IMR-90 (cell line): Measurements from ENCODE around the gene CLEC11A. TPM values are rescaled to one million over a fixed set of nuclear protein-coding genes. Genes with fewer than 3 reads are reported as not detected.

Experiments
- ATAC-seq: fragments of 200-7000 bp; cut with Tn5 transposase; 2 replicates; pipeline ENCODE4 v1.9.1; 2020; ENCODE audit warnings: low read depth, mild to moderate bottlenecking, moderate library complexity
- BruUV-seq: library from RNA; stranded (reverse); fragments of 400-500 nt; replicated peaks from 2 replicates; lab custom pipeline; 2021; lab: Mats Ljungman, UMichigan
- CTCF ChIA-PET: fragments of 300-600 bp; formaldehyde crosslinking; extraction: SDS; loops from one replicate; lab custom pipeline; 2021; ENCODE audit warnings: antibody characterized with exemption; lab: Yijun Ruan, JAX
- POLR2A ChIA-PET: fragments of 300-600 bp; sonication (Branson Sonifier 250); formaldehyde crosslinking; loops from one replicate; lab custom pipeline; 2022; ENCODE audit warnings: antibody characterized with exemption; ENCODE audit not compliant: unreplicated experiment; lab: Charles Lee
- DNase-seq: peaks from one replicate; pipeline ENCODE4 v3.0.0; 2013
- H2AFZ ChIP-seq: replicated peaks from 2 replicates; pipeline ENCODE3; 2013; ENCODE audit warnings: low read length, mild to moderate bottlenecking; ENCODE audit not compliant: poor library complexity
- H2AK5ac ChIP-seq: 2 replicates; pipeline ENCODE4 v1.6.1; 2013; ENCODE audit warnings: low read depth, low read length, inconsistent platforms
- H2AK9ac ChIP-seq: replicated peaks from 2 replicates; pipeline ENCODE3; 2013; ENCODE audit warnings: mild to moderate bottlenecking, low read depth, low read length, moderate library complexity; ENCODE audit not compliant: poor library complexity
- H2BK120ac ChIP-seq: 2 replicates; pipeline ENCODE4 v1.6.1; 2013; ENCODE audit warnings: low read depth, low read length, inconsistent platforms
- H2BK15ac ChIP-seq: 3 replicates; pipeline ENCODE4 v1.6.1; 2013; ENCODE audit warnings: low read depth, low read length, inconsistent platforms
- H2BK20ac ChIP-seq: 2 replicates; pipeline ENCODE4 v1.6.1; 2013; ENCODE audit warnings: low read depth, mild to moderate bottlenecking, inconsistent platforms, low read length, moderate library complexity
- H2BK5ac ChIP-seq: 2 replicates; pipeline ENCODE4 v1.6.1; 2013; ENCODE audit warnings: mild to moderate bottlenecking, low read depth, low read length, inconsistent platforms; ENCODE audit not compliant: poor library complexity, severe bottlenecking
- H3K14ac ChIP-seq: replicated peaks from 2 replicates; pipeline ENCODE4 v1.6.1; 2013; ENCODE audit warnings: low read depth, low read length, inconsistent platforms
- H3K18ac ChIP-seq: 2 replicates; pipeline ENCODE4 v1.6.1; 2013; ENCODE audit warnings: low read depth, low read length, control low read depth
- H3K23ac ChIP-seq: 2 replicates; pipeline ENCODE4 v1.6.1; 2013; ENCODE audit warnings: low read depth, low read length, inconsistent platforms
- H3K27ac ChIP-seq: 2 replicates; pipeline ENCODE4 v1.5.1; 2013; ENCODE audit warnings: mild to moderate bottlenecking, control low read depth, low read length; ENCODE audit not compliant: insufficient read depth
- H3K27me3 ChIP-seq: 2 replicates; pipeline ENCODE4 v1.6.1; 2013; ENCODE audit warnings: low read length; ENCODE audit not compliant: control insufficient read depth, insufficient read depth
- H3K36me3 ChIP-seq: 2 replicates; pipeline ENCODE4 v1.6.1; 2013; ENCODE audit warnings: low read length, mixed read lengths; ENCODE audit not compliant: control insufficient read depth, insufficient read depth
- H3K4ac ChIP-seq: 2 replicates; pipeline ENCODE4 v1.6.1; 2013; ENCODE audit warnings: low read depth, low read length, inconsistent platforms
- H3K4me1 ChIP-seq: 2 replicates; pipeline ENCODE4 v1.6.1; 2013; ENCODE audit warnings: low read length, mixed read lengths; ENCODE audit not compliant: control insufficient read depth, insufficient read depth
- H3K4me2 ChIP-seq: 2 replicates; pipeline ENCODE4 v1.6.1; 2013; ENCODE audit warnings: low read depth, mild to moderate bottlenecking, control low read depth, low read length, moderate library complexity
- H3K4me3 ChIP-seq: 2 replicates; pipeline ENCODE4 v1.5.1; 2013; ENCODE audit warnings: low read depth, mild to moderate bottlenecking, control low read depth, low read length, moderate library complexity; ENCODE audit not compliant: insufficient read depth
- H3K56ac ChIP-seq: 2 replicates; pipeline ENCODE4 v1.6.1; 2013; ENCODE audit warnings: low read length, inconsistent platforms; ENCODE audit not compliant: insufficient read depth; ENCODE audit errors: extremely low read depth
- H3K79me1 ChIP-seq, 2 experiments: 2 replicates each; pipeline ENCODE4 v1.6.1; 2013; ENCODE audit warnings: low read length in 2 of 2, inconsistent platforms in 1 of 2, low read depth in 1 of 2
- H3K9ac ChIP-seq: 2 replicates; pipeline ENCODE4 v1.6.1; 2013; ENCODE audit warnings: low read depth, low read length, control low read depth
- H3K9me1 ChIP-seq: 2 replicates; pipeline ENCODE4 v1.6.1; 2013; ENCODE audit warnings: low read length, inconsistent platforms; ENCODE audit not compliant: insufficient read depth
- H3K9me3 ChIP-seq: 2 replicates; pipeline ENCODE4 v1.6.1; 2013; ENCODE audit warnings: low read length; ENCODE audit not compliant: control insufficient read depth, insufficient read depth
- H4K20me1 ChIP-seq: 2 replicates; pipeline ENCODE4 v1.6.1; 2013; ENCODE audit warnings: low read length, inconsistent platforms; ENCODE audit not compliant: insufficient read depth
- H4K5ac ChIP-seq: 2 replicates; pipeline ENCODE4 v1.6.1; 2013; ENCODE audit warnings: mild to moderate bottlenecking, low read depth, low read length, control low read depth
- H4K8ac ChIP-seq, 2 experiments: 2 replicates each; pipeline ENCODE4 v1.6.1; 2013; ENCODE audit warnings: low read depth in 2 of 2, low read length in 2 of 2, control low read depth in 1 of 2, inconsistent platforms in 1 of 2
- H4K91ac ChIP-seq: 2 replicates; pipeline ENCODE4 v1.6.1; 2013; ENCODE audit warnings: low read depth, low read length, inconsistent platforms; ENCODE audit not compliant: insufficient read depth
- BHLHE40 ChIP-seq: fragments of 150-350 bp; IDR thresholded peaks from 2 replicates; pipeline ENCODE4 v1.6.1; 2016; ENCODE audit warnings: mild to moderate bottlenecking, low read depth, low read length
- CEBPB ChIP-seq: IDR thresholded peaks from 2 replicates; pipeline ENCODE4 v1.6.1; 2012; ENCODE audit warnings: low read depth, low read length, improper control_type of control experiment
- CHD1 ChIP-seq: IDR thresholded peaks from 2 replicates; pipeline ENCODE4 v1.6.1; 2012; ENCODE audit warnings: low read depth, low read length, improper control_type of control experiment
- FOS ChIP-seq: fragments of 150-350 bp; IDR thresholded peaks from 2 replicates; pipeline ENCODE4 v1.6.1; 2016; ENCODE audit warnings: low read depth, low read length
- MAFK ChIP-seq: IDR thresholded peaks from 2 replicates; pipeline ENCODE4 v1.6.1; 2012; ENCODE audit warnings: low read depth, low read length, improper control_type of control experiment
- MAZ ChIP-seq: IDR thresholded peaks from 2 replicates; pipeline ENCODE4 v1.6.1; 2012; ENCODE audit warnings: low read depth, mild to moderate bottlenecking, low read length, improper control_type of control experiment, moderate library complexity, borderline replicate concordance
- MXI1 ChIP-seq: IDR thresholded peaks from 2 replicates; pipeline ENCODE4 v1.6.1; 2012; ENCODE audit warnings: low read depth, mild to moderate bottlenecking, low read length, moderate library complexity, borderline replicate concordance
- NFE2L2 ChIP-seq: fragments of 150-350 bp; IDR thresholded peaks from 2 replicates; pipeline ENCODE4 v1.6.1; 2016; ENCODE audit warnings: low read depth, mild to moderate bottlenecking, low read length
- POLR2A ChIP-seq: IDR thresholded peaks from 2 replicates; pipeline ENCODE4 v1.6.1; 2012; ENCODE audit warnings: mild to moderate bottlenecking, low read depth, low read length
- RAD21 ChIP-seq: IDR thresholded peaks from 2 replicates; pipeline ENCODE4 v1.6.1; 2012; ENCODE audit warnings: low read length, improper control_type of control experiment
- RCOR1 ChIP-seq: IDR thresholded peaks from 2 replicates; pipeline ENCODE4 v1.6.1; 2012; ENCODE audit warnings: mild to moderate bottlenecking, low read length, improper control_type of control experiment; ENCODE audit not compliant: insufficient replicate concordance
- RFX5 ChIP-seq: IDR thresholded peaks from 2 replicates; pipeline ENCODE4 v1.8.0; 2012; ENCODE audit warnings: low read depth, mild to moderate bottlenecking, low read length, moderate library complexity
- SMC3 ChIP-seq: fragments of 150-350 bp; IDR thresholded peaks from 2 replicates; pipeline ENCODE4 v1.6.1; 2016; ENCODE audit warnings: low read depth, mild to moderate bottlenecking, antibody characterized with exemption, low read length, moderate library complexity
- WGBS, 2 experiments: methylation state at CpG; one replicate each; pipeline versions ENCODE4 v1.1.5 to v1.1.7; 2013; ENCODE audit warnings: missing lambda C conversion rate in 2 of 2; ENCODE audit not compliant: insufficient read length in 1 of 2; ENCODE audit errors: extremely low coverage in 2 of 2; 5-methylcytosine and 5-hydroxymethylcytosine counted together
- dilution Hi-C: fragments of 300-500 bp; cut with HindIII; formaldehyde crosslinking; loops from one replicate; pipeline ENCODE4 v1.14.3; 2018; ENCODE audit warnings: low sequenced_read_pairs; ENCODE audit not compliant: unreplicated experiment
- in situ Hi-C: fragments of 300-500 bp; cut with MboI; formaldehyde crosslinking; loops from 3 replicates; pipeline ENCODE4 v1.14.3; 2019; ENCODE audit warnings: low sequenced_read_pairs, inconsistent platforms, mixed read lengths
- intact Hi-C: fragments of 100-400 bp; cut with micrococcal nuclease; formaldehyde crosslinking; loops from 2 replicates; pipeline ENCODE4 v1.10.0; 2022
- polyA plus RNA-seq, 3 experiments: library from polyadenylated mRNA; depleted of rRNA; stranded (reverse); fragments of >200 nt; gene quantifications; 2 replicates each; pipeline ENCODE4 v1.2.3, GENCODE V29; 2012; ENCODE audit warnings: low replicate concordance in 1 of 3
- total RNA-seq: library from RNA; depleted of rRNA; stranded (reverse); fragments of >200 nt; gene quantifications from 2 replicates; pipeline ENCODE4 v1.2.3, GENCODE V29; 2012
- TF ChIP-seq, protein P1 (sequence below): fragments of 150-350 bp; IDR thresholded peaks from 2 replicates; pipeline ENCODE4 v1.6.1; 2016; ENCODE audit warnings: low read depth, mild to moderate bottlenecking, low read length, moderate library complexity, borderline replicate concordance
- TF ChIP-seq, protein P2 (sequence below): fragments of 150-350 bp; IDR thresholded peaks from 2 replicates; pipeline ENCODE4 v1.6.1; 2017; ENCODE audit warnings: mild to moderate bottlenecking, antibody characterized with exemption, low read length, low read depth
- TF ChIP-seq, protein P3 (sequence below): conservative IDR thresholded peaks from 2 replicates; pipeline ENCODE4 v1.5.1; 2012; ENCODE audit warnings: mild to moderate bottlenecking, low read depth, low read length, improper control_type of control experiment

Gene CLEC11A
- total and polyA plus RNA-seq, 2 of the 4 experiments (the other 2 are of a cell fraction), result 17.0 to 152 TPM

DNA sequence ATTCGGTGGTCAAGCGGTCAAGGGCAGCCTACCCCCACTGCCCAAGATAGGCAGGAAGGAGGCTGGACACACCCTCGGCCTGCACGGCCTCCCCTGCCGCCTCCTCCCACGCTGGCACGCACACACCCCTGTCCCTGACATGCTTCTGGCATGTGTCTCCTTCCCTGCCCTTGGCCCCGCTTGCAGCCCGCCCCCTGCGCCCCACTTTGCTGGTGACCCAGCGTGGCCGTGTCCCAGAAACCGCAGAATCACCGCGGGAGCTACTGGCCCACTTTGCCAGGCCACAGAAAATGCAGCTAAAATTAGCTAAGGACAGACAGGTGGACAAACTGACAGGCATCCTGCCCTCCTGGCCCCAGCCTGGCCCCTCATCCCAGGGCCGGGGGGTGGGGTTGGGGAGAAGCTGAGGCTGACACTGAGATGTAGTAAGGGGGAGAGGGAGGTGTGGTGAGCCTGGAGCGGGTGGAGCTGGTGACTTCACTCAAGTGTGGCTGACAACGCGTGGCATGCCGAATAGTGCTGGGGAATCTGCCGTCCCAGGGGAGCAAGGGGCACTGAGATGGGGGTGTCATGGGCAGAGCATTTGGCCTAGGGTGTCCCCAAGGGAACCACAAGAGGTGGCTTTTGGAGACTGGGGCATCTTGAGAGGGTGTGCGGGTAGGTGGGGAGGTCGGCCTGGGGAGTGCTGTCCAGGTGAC is 6.0 kb upstream of the CLEC11A start:
- no peak overlapping the region for H3K27ac ChIP-seq
- WGBS, 2 experiments, result 82% methylated on average over 9 of the region's 23 CpGs; no CpG with 5 or more reads in 1 of the 2 experiments
- TF ChIP-seq MXI1 (no peak), RCOR1 (no peak), CEBPB (no peak), RFX5 (no peak), MAZ (no peak), CHD1 (no peak), MAFK (no peak), RAD21 (no peak), POLR2A (no peak), SMC3 (no peak), FOS (no peak), NFE2L2 (no peak), BHLHE40 (no peak)
- TF ChIP-seq, protein P1, sequence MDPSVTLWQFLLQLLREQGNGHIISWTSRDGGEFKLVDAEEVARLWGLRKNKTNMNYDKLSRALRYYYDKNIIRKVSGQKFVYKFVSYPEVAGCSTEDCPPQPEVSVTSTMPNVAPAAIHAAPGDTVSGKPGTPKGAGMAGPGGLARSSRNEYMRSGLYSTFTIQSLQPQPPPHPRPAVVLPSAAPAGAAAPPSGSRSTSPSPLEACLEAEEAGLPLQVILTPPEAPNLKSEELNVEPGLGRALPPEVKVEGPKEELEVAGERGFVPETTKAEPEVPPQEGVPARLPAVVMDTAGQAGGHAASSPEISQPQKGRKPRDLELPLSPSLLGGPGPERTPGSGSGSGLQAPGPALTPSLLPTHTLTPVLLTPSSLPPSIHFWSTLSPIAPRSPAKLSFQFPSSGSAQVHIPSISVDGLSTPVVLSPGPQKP, result no peak
- TF ChIP-seq, protein P2, sequence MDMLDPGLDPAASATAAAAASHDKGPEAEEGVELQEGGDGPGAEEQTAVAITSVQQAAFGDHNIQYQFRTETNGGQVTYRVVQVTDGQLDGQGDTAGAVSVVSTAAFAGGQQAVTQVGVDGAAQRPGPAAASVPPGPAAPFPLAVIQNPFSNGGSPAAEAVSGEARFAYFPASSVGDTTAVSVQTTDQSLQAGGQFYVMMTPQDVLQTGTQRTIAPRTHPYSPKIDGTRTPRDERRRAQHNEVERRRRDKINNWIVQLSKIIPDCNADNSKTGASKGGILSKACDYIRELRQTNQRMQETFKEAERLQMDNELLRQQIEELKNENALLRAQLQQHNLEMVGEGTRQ, result no peak
- TF ChIP-seq, protein P3, sequence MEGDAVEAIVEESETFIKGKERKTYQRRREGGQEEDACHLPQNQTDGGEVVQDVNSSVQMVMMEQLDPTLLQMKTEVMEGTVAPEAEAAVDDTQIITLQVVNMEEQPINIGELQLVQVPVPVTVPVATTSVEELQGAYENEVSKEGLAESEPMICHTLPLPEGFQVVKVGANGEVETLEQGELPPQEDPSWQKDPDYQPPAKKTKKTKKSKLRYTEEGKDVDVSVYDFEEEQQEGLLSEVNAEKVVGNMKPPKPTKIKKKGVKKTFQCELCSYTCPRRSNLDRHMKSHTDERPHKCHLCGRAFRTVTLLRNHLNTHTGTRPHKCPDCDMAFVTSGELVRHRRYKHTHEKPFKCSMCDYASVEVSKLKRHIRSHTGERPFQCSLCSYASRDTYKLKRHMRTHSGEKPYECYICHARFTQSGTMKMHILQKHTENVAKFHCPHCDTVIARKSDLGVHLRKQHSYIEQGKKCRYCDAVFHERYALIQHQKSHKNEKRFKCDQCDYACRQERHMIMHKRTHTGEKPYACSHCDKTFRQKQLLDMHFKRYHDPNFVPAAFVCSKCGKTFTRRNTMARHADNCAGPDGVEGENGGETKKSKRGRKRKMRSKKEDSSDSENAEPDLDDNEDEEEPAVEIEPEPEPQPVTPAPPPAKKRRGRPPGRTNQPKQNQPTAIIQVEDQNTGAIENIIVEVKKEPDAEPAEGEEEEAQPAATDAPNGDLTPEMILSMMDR, result no peak
- no peak for ATAC-seq
- no peak overlapping the region for H4K91ac ChIP-seq
- ChIA-PET POLR2A (no interaction called here), CTCF (no interaction called here)
- DNase-seq, result no peak
- no peak overlapping the region for H2AFZ ChIP-seq
- no peak overlapping the region for H4K5ac ChIP-seq
- no peak overlapping the region for H2BK20ac ChIP-seq
- no peak overlapping the region for H3K9ac ChIP-seq
- dilution Hi-C loops (no loop called here), in situ Hi-C loops (no loop called here), intact Hi-C loops (no loop called here)
- H3K36me3 ChIP-seq, result peaks cover 1% of the 10 kb centered on the region; the same call in 1 of the 2 replicates
- H3K9me3 ChIP-seq, result no peaks in the 10 kb centered on the region
- H3K14ac ChIP-seq, result no peak overlapping the region
- no peaks in the 10 kb centered on the region for H3K27me3 ChIP-seq
- BruUV-seq, result no TSS peak
- no peak overlapping the region for H3K18ac ChIP-seq
- H3K4me2 ChIP-seq, result no peak overlapping the region
- 0 out of 2 replicates have a peak, but pooled peaks cover 3% of the 10 kb centered on the region for H4K20me1 ChIP-seq
- no peak overlapping the region for H3K56ac ChIP-seq
- no peak overlapping the region for H3K4ac ChIP-seq
- no peak overlapping the region for H4K8ac ChIP-seq
- no peak overlapping the region for H2BK5ac ChIP-seq
- peak overlapping the region; percentile 5 for H2AK9ac ChIP-seq
- no peak overlapping the region for H2BK120ac ChIP-seq
- H2BK15ac ChIP-seq, result no peak overlapping the region
- H3K4me1 ChIP-seq, result peaks cover 6% of the 10 kb centered on the region
- no peak overlapping the region for H3K4me3 ChIP-seq
- peaks cover 0 to 17% of the 10 kb centered on the region in 2 experiments; a peak in 1 of 4 replicates for H3K79me1 ChIP-seq
- no peak overlapping the region; the same call in 1 of the 2 replicates for H2AK5ac ChIP-seq
- H3K9me1 ChIP-seq, result peaks cover 12% of the 10 kb centered on the region
- H3K23ac ChIP-seq, result no peak overlapping the region
